Left renal pelvis (tissue), 4 donors: Measurements from ENCODE around the gene OGT. TPM values are rescaled to one million over a fixed set of nuclear protein-coding genes. Genes with fewer than 3 reads are reported as not detected.

ENCODE experiments used
- DNase-seq, 4 donors: peaks; one replicate each; pipeline ENCODE4 v3.0.0-alpha.2; 2013; ENCODE audit warnings: low read depth in 4 of 4, low spot score in 3 of 4
- polyA plus RNA-seq, 4 donors: library from polyadenylated mRNA; unstranded; fragments of 120-200 nt; gene quantifications; one replicate each; pipeline ENCODE4 v1.2.1, GENCODE V29; 2013; ENCODE audit not compliant: insufficient read length in 4 of 4

The OGT gene
- polyA plus RNA-seq, 4 donors, result 182 to 280 (median 204) TPM

- DNase-seq, result no peak
These were observed 88.7 kb downstream of the OGT start for GRCh38 chrX:71621603-71622002.

GRCh38 chrX:71622032-71622575 is 89.2 kb downstream of the OGT start:
- no peak for DNase-seq

GRCh38 chrX:71622576-71623450 is 89.9 kb downstream of the OGT start:
- peak in 3 of 4 donors; percentile 18 to 24 (median 22) for DNase-seq

- no peak for DNase-seq
These were observed 90.8 kb downstream of the OGT start for GRCh38 chrX:71623714-71624113.

GRCh38 chrX:71625471-71625870 is 92.6 kb downstream of the OGT start:
- DNase-seq, result no peak

Other genes with a start within 250 kb of the OGT start
- 100 to 1,000 TPM; 466 to 632 (median 584) TPM for gene NONO, start 249.5 kb upstream of the OGT start, polyA plus RNA-seq
- 1 to 10 TPM in 3 of 4 donors, under 1 TPM in 1; 0.75 to 3.3 (median 1.1) TPM for gene ITGB1BP2, start 231.4 kb upstream of the OGT start, polyA plus RNA-seq
- 10 to 100 TPM; 33.2 to 41.8 (median 38.2) TPM for gene TAF1, start 166.7 kb upstream of the OGT start, polyA plus RNA-seq
- gene GCNA, start 45.3 kb downstream of the OGT start, polyA plus RNA-seq, result 1 to 10 TPM; 1.7 to 4.6 (median 2.0) TPM
- gene CXCR3, start 85.4 kb downstream of the OGT start, polyA plus RNA-seq, result under 1 TPM; 0.10 to 0.33 (median 0.25) TPM
- not detected for gene CXorf49, start 185.2 kb downstream of the OGT start, polyA plus RNA-seq
- not detected for gene CXorf49B, start 230.2 kb downstream of the OGT start, polyA plus RNA-seq